Brain microvascular endothelial cell (primary cell): Measurements from ENCODE around the gene PGD.

Experiments
- DNase-seq: peaks from one replicate; pipeline ENCODE4 v3.0.0-alpha.2; 2020
- H3K27ac ChIP-seq: fragments of 250-450 bp; sonication (Bioruptor Pico); 2 replicates; pipeline ENCODE4 v1.5.1; 2020; ENCODE audit warnings: mild to moderate bottlenecking, moderate library complexity
- H3K27me3 ChIP-seq: fragments of 250-450 bp; sonication (Bioruptor Pico); replicated peaks from 2 replicates; pipeline ENCODE4 v1.5.1; 2020; ENCODE audit warnings: mild to moderate bottlenecking
- H3K36me3 ChIP-seq: fragments of 250-450 bp; sonication (Bioruptor Pico); replicated peaks from 2 replicates; pipeline ENCODE4 v1.5.1; 2020; ENCODE audit warnings: mild to moderate bottlenecking
- H3K4me3 ChIP-seq: 2 replicates; pipeline ENCODE4 v1.5.1; 2011; ENCODE audit warnings: low read depth, mild to moderate bottlenecking, control low read depth, low read length, moderate library complexity
- CTCF ChIP-seq: IDR thresholded peaks from 2 replicates; pipeline ENCODE4 v1.5.1; 2011; ENCODE audit warnings: low read depth, mild to moderate bottlenecking, moderate library complexity, low read length, control low read depth, inconsistent platforms; ENCODE audit errors: missing control alignments
- in situ Hi-C: cut with HindIII; loops from 2 replicates; pipeline ENCODE4 v1.10.0; 2017; ENCODE audit warnings: low sequenced_read_pairs, low pct_ligation_motif_present

The PGD gene

GRCh38 chr1:10429868-10430215 is 31.0 kb downstream of the PGD start:
- H3K27me3 ChIP-seq: no peaks in the 10 kb centered on the region
- no peaks in the 10 kb centered on the region for H3K36me3 ChIP-seq
- in situ Hi-C loops: no loop called here
- no peak for TF ChIP-seq CTCF
- H3K4me3 ChIP-seq: peak overlapping the region; percentile 58
- no peak for DNase-seq
- H3K27ac ChIP-seq: no peak overlapping the region

GRCh38 chr1:10430216-10431069 is 31.6 kb downstream of the PGD start, which contains the start of gene CENPS:
Gene CENPS, plus strand, starts transcription at chr1:10430433. Its CDS starts 85 bp downstream, at chr1:10430518.
- H3K4me3 ChIP-seq: peak within 1 kb of the TSS; percentile 83
- H3K27me3 ChIP-seq: no peaks in the 10 kb centered on the region
- no peaks in the 10 kb centered on the region for H3K36me3 ChIP-seq
- H3K27ac ChIP-seq: peak within 1 kb of the TSS; percentile 51
- TF ChIP-seq CTCF: peak; percentile 75
- DNase-seq: peak; percentile 77
- in situ Hi-C loops: no loop called here

GRCh38 chr1:10431070-10431730 is 32.3 kb downstream of the PGD start:
- DNase-seq: no peak
- TF ChIP-seq CTCF: no peak
- Histone ChIP-seq H3K4me3 (peak overlapping the region; percentile 83), H3K36me3 (no peaks in the 10 kb centered on the region), H3K27ac (peak overlapping the region; percentile 51), H3K27me3 (no peaks in the 10 kb centered on the region)
- in situ Hi-C loops: no loop called here

GRCh38 chr1:10432910-10433700 is 34.2 kb downstream of the PGD start:
- Histone ChIP-seq H3K36me3 (no peaks in the 10 kb centered on the region), H3K27me3 (no peaks in the 10 kb centered on the region), H3K4me3 (no peak overlapping the region), H3K27ac (no peak overlapping the region)
- in situ Hi-C loops: no loop called here
- no peak for TF ChIP-seq CTCF
- DNase-seq: no peak

GRCh38 chr1:10433790-10434189 is 34.9 kb downstream of the PGD start:
- Histone ChIP-seq H3K27ac (no peak overlapping the region), H3K4me3 (no peak overlapping the region), H3K27me3 (no peaks in the 10 kb centered on the region), H3K36me3 (no peaks in the 10 kb centered on the region)
- in situ Hi-C loops: no loop called here
- no peak for TF ChIP-seq CTCF
- no peak for DNase-seq
